HFFc6 (cell line): ENCODE data around the gene ARF1. TPM values are rescaled to one million over a fixed set of nuclear protein-coding genes. Genes with fewer than 3 reads are reported as not detected.

Experiments
- DNase-seq: peaks from one replicate; pipeline ENCODE4 v3.0.0-alpha.2; 2018
- H3K27ac Mint-ChIP-seq: 2 replicates; pipeline ENCODE4 v1.8.0; 2020; ENCODE audit warnings: mild to moderate bottlenecking, mixed read lengths
- H3K27me3 Mint-ChIP-seq: 2 replicates; pipeline ENCODE4 v1.8.0; 2021; ENCODE audit warnings: mild to moderate bottlenecking, moderate library complexity, mixed read lengths; ENCODE audit not compliant: insufficient read depth
- H3K36me3 Mint-ChIP-seq: 2 replicates; pipeline ENCODE4 v1.8.0; 2021; ENCODE audit warnings: low read depth, mixed read lengths
- H3K4me1 Mint-ChIP-seq: 2 replicates; pipeline ENCODE4 v1.8.0; 2020; ENCODE audit warnings: low read depth, mixed read lengths
- H3K4me3 Mint-ChIP-seq: 2 replicates; pipeline ENCODE4 v1.8.0; 2020; ENCODE audit warnings: mild to moderate bottlenecking, moderate library complexity, mixed read lengths
- H3K9me3 Mint-ChIP-seq: 2 replicates; pipeline ENCODE4 v1.8.0; 2020; ENCODE audit warnings: mild to moderate bottlenecking, mixed read lengths
- CTCF ChIP-seq: fragments of 200-600 bp; sonication (generic); IDR thresholded peaks from 2 replicates; pipeline ENCODE4 v1.5.0; 2021; ENCODE audit warnings: antibody characterized with exemption, mild to moderate bottlenecking
- total RNA-seq, 6 experiments: library from RNA; stranded (reverse); fragmentation: NEBNext Ultra II Directional; extraction: Animal tissue kit (Norgen Biotek cat#: 25700); gene quantifications; 2 replicates in 1 of 6; 3 replicates in 5 of 6; pipeline ENCODE4 v1.2.3, GENCODE V29; 2021

Gene ARF1
- total RNA-seq, 6 experiments from 2014 or later = 578 to 615 (median 590) TPM

- Mint-ChIP-seq H3K27ac (peak overlapping the region; percentile 98), H3K4me3 (peak overlapping the region; percentile 99), H3K27me3 (peaks cover 2% of the 10 kb centered on the region), H3K4me1 (peaks cover 15% of the 10 kb centered on the region), H3K36me3 (peaks cover 5% of the 10 kb centered on the region; the same call in 1 of the 2 replicates), H3K9me3 (no peaks in the 10 kb centered on the region)
- no peak for TF ChIP-seq CTCF
- DNase-seq = no peak
These were observed 58.9 kb downstream of the ARF1 start for GRCh38 chr1:228141226-228142044.

GRCh38 chr1:228142155-228142691, 59.7 kb downstream of the ARF1 start:
- no peak for TF ChIP-seq CTCF
- peak overlapping the region; percentile 99 for H3K4me3 Mint-ChIP-seq

GRCh38 chr1:228142701-228143136, 60.2 kb downstream of the ARF1 start:
- peaks cover 2% of the 10 kb centered on the region for H3K27me3 Mint-ChIP-seq
- H3K4me1 Mint-ChIP-seq = peaks cover 15% of the 10 kb centered on the region
- H3K4me3 Mint-ChIP-seq = peak overlapping the region; percentile 99
- no peak for TF ChIP-seq CTCF
- H3K27ac Mint-ChIP-seq = peak overlapping the region; percentile 51
- peaks cover 5% of the 10 kb centered on the region; the same call in 1 of the 2 replicates for H3K36me3 Mint-ChIP-seq
- H3K9me3 Mint-ChIP-seq = no peaks in the 10 kb centered on the region
- DNase-seq = no peak

More at GRCh38 chr1:228142155-228142691, 59.7 kb downstream of the ARF1 start:
- Mint-ChIP-seq H3K27ac (peak overlapping the region; percentile 98; the same call in 1 of the 2 replicates), H3K4me1 (peaks cover 15% of the 10 kb centered on the region), H3K9me3 (no peaks in the 10 kb centered on the region), H3K36me3 (peaks cover 5% of the 10 kb centered on the region; the same call in 1 of the 2 replicates), H3K27me3 (peaks cover 2% of the 10 kb centered on the region)
- no peak for DNase-seq

GRCh38 chr1:228143480-228144192, 61.1 kb downstream of the ARF1 start:
- no peaks in the 10 kb centered on the region for H3K9me3 Mint-ChIP-seq
- peak overlapping the region; percentile 99 for H3K4me3 Mint-ChIP-seq
- H3K4me1 Mint-ChIP-seq = peaks cover 15% of the 10 kb centered on the region
- no peak for TF ChIP-seq CTCF
- peaks cover 5% of the 10 kb centered on the region; the same call in 1 of the 2 replicates for H3K36me3 Mint-ChIP-seq
- peaks cover 2% of the 10 kb centered on the region for H3K27me3 Mint-ChIP-seq
- DNase-seq = no peak
- H3K27ac Mint-ChIP-seq = peak overlapping the region; percentile 51

GRCh38 chr1:228144193-228144992, 61.9 kb downstream of the ARF1 start:
- Mint-ChIP-seq H3K27me3 (peaks cover 2% of the 10 kb centered on the region), H3K36me3 (peaks cover 5% of the 10 kb centered on the region; the same call in 1 of the 2 replicates), H3K27ac (no peak overlapping the region), H3K4me3 (peak overlapping the region; percentile 99; the same call in 1 of the 2 replicates), H3K4me1 (peaks cover 15% of the 10 kb centered on the region), H3K9me3 (no peaks in the 10 kb centered on the region)
- no peak for TF ChIP-seq CTCF
- no peak for DNase-seq
